ENCODE data around the gene CDC37L1. TPM values are rescaled to one million over a fixed set of nuclear protein-coding genes. Genes with fewer than 3 reads are reported as not detected.

The CDC37L1 gene
- 10 to 100 TPM; 12.0 to 24.7 (median 19.8) TPM for total RNA-seq

DNA sequence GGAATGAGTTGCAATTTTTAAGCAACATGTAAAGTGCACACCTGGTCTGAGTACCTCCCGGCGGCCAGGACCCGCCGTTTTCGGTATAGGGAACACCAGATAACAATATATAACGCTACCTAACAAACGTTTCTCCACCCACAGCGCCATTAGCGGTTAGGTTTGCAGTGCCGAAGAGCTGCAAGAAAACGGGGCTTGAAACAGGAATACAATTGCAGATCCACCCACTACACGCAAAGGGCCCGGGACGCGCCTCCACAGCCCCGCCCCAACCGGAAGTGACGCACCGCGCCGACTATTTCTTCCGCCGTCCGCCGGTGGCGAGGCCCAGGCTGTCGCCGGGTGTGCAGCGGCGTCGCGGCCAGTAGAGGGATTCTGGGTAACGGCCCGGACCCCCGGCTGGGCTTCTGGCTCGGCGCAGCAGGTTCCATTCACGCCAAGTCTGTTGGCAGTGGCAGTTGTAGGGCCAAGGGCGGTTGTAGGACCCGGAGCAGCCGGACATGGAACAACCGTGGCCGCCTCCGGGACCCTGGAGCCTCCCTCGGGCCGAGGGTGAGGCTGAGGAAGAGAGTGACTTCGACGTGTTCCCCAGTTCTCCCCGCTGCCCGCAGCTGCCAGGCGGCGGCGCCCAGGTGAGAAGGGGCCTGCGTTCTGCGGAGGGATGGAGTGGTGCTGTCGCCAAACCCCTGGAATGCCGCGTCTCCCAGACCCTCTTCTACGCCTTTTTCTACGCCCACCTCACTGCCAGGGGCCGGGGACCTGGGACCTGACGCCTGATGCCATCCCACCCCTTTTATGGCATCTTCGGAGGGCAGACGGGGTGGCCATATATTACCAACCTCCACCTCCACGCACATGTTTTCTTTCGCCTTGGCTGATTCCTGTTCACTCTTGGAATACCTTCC is at the start of gene CDC37L1:
Gene CDC37L1 (plus strand): TSS at position 302 of the 905 bp plus-strand sequence. CDS start 199 bp downstream, at position 501.
- H3K9me3 ChIP-seq, result no peaks in the 10 kb centered on the region
- no peaks in the 10 kb centered on the region for H3K27me3 ChIP-seq
- H3K4me1 ChIP-seq, result peaks cover 0 to 11% (median 0%) of the 10 kb centered on the region in 4 donors
- H3K36me3 ChIP-seq, result no peaks in the 10 kb centered on the region
- peak within 1 kb of the TSS; percentile 57 to 89 (median 79) for H3K4me3 ChIP-seq
- peak within 1 kb of the TSS; percentile 91 to 98 (median 97) for H3K27ac ChIP-seq
- TF ChIP-seq CTCF (IDR thresholded peaks at IDR 0.05), result peak; percentile 55 to 92 (median 80)
- peak; percentile 97 for TF ChIP-seq POLR2A (IDR thresholded peaks at IDR 0.05)
- DNase-seq, result peak; percentile 99 to 100 (median 99)

DNA sequence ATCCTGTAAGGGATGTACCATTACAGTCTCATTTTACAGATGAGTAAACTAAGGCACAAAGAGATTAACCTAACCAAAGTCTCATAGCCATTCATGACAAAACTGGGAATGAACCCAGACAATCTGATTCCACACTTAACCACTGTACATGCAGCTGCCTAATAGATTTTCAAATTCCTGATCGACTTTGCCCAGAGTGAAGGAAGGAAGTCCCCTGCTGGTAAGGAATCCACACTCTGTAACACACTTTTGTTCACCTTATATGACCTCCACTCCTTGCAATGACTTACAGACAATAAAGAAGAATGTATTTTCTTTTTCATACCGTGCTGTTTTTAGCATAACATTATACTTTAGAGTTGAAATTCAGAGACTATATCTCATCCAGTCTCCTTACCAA is 48.5 kb upstream of the CDC37L1 start:
- Histone ChIP-seq H3K9me3 (no peaks in the 10 kb centered on the region), H3K27ac (no peak overlapping the region), H3K36me3 (no peaks in the 10 kb centered on the region), H3K4me3 (no peak overlapping the region), H3K27me3 (no peaks in the 10 kb centered on the region), H3K4me1 (no peaks in the 10 kb centered on the region)
- DNase-seq, result no peak
- TF ChIP-seq POLR2A (IDR thresholded peaks at IDR 0.05), result no peak
- TF ChIP-seq CTCF (IDR thresholded peaks at IDR 0.05), result no peak

GRCh38 chr9:4638968-4639367 is 40.4 kb upstream of the CDC37L1 start:
- no peak for DNase-seq
- no peak overlapping the region for H3K27ac ChIP-seq
- no peaks in the 10 kb centered on the region for H3K27me3 ChIP-seq
- H3K36me3 ChIP-seq, result no peaks in the 10 kb centered on the region
- no peak for TF ChIP-seq CTCF (IDR thresholded peaks at IDR 0.05)
- no peak for TF ChIP-seq POLR2A (IDR thresholded peaks at IDR 0.05)
- H3K4me3 ChIP-seq, result no peak overlapping the region
- no peaks in the 10 kb centered on the region for H3K9me3 ChIP-seq
- H3K4me1 ChIP-seq, result no peaks in the 10 kb centered on the region

GRCh38 chr9:4639420-4639819 is 39.9 kb upstream of the CDC37L1 start:
- Histone ChIP-seq H3K4me1 (no peaks in the 10 kb centered on the region), H3K36me3 (no peaks in the 10 kb centered on the region), H3K9me3 (no peaks in the 10 kb centered on the region), H3K4me3 (no peak overlapping the region), H3K27ac (no peak overlapping the region), H3K27me3 (no peaks in the 10 kb centered on the region)
- no peak for TF ChIP-seq CTCF (IDR thresholded peaks at IDR 0.05)
- no peak for TF ChIP-seq POLR2A (IDR thresholded peaks at IDR 0.05)
- DNase-seq, result no peak

GRCh38 chr9:4640027-4640426 is 39.3 kb upstream of the CDC37L1 start:
- Histone ChIP-seq H3K4me3 (no peak overlapping the region), H3K36me3 (no peaks in the 10 kb centered on the region), H3K27me3 (no peaks in the 10 kb centered on the region), H3K27ac (no peak overlapping the region), H3K9me3 (no peaks in the 10 kb centered on the region), H3K4me1 (no peaks in the 10 kb centered on the region)
- DNase-seq, result peak in 1 of 3 donors; percentile 59
- TF ChIP-seq CTCF (IDR thresholded peaks at IDR 0.05) (peak in 5 of 6 experiments; percentile 14 to 50 (median 39)), POLR2A (IDR thresholded peaks at IDR 0.05) (no peak)
